GM10266 (cell line): Measurements from ENCODE around the gene TMED3.
A peak's percentile ranks its signal among the peaks of the same experiment; 100 is the strongest.

Experiments used
- DNase-seq: peaks from one replicate; pipeline ENCODE4 v3.0.0; 2012; ENCODE audit errors: extremely low spot score
- CTCF ChIP-seq: IDR thresholded peaks from 2 replicates; pipeline ENCODE4 v1.5.1; 2012; ENCODE audit warnings: mild to moderate bottlenecking, low read depth; ENCODE audit not compliant: control insufficient read depth, insufficient read depth; ENCODE audit errors: missing control alignments

Gene TMED3

GRCh38 chr15:79321876-79322275 lies 11.0 kb downstream of the TMED3 start:
- no peak for DNase-seq
- no peak for TF ChIP-seq CTCF

- TF ChIP-seq CTCF: no peak
- no peak for DNase-seq
These were observed 11.4 kb downstream of the TMED3 start for GRCh38 chr15:79322306-79322705.

- no peak for DNase-seq
- TF ChIP-seq CTCF: no peak
These were observed 12.0 kb downstream of the TMED3 start for GRCh38 chr15:79322945-79323344.

- no peak for TF ChIP-seq CTCF
- no peak for DNase-seq
These were observed 18.3 kb downstream of the TMED3 start for GRCh38 chr15:79329171-79329611.

GRCh38 chr15:79332824-79333510 lies 22.1 kb downstream of the TMED3 start:
- no peak for DNase-seq
- TF ChIP-seq CTCF: no peak

- no peak for DNase-seq
- TF ChIP-seq CTCF: no peak
These were observed 26.7 kb downstream of the TMED3 start for GRCh38 chr15:79337591-79337990.

- TF ChIP-seq CTCF: peak; percentile 72
- DNase-seq: peak; percentile 40
These were observed 28.8 kb downstream of the TMED3 start for GRCh38 chr15:79339588-79340314.
